H1 (cell line): ENCODE data around the gene MLN. TPM values are rescaled to one million over a fixed set of nuclear protein-coding genes. Genes with fewer than 3 reads are reported as not detected.

Experiments
- BCL11A ChIP-seq, 2 experiments: IDR thresholded peaks; one replicate each; pipeline ENCODE4 v1.6.1; 2011; ENCODE audit warnings: low read depth in 2 of 2, low read length in 2 of 2, mild to moderate bottlenecking in 2 of 2
- SP4 ChIP-seq: IDR thresholded peaks from 2 replicates; pipeline ENCODE4 v1.6.1; 2012; ENCODE audit warnings: low read length, inconsistent platforms
- TCF12 ChIP-seq: IDR thresholded peaks from 2 replicates; pipeline ENCODE4 v1.6.1; 2011; ENCODE audit warnings: low read depth, mild to moderate bottlenecking, low read length
- YY1 ChIP-seq: IDR thresholded peaks from 2 replicates; pipeline ENCODE4 v1.6.1; 2011; ENCODE audit warnings: low read depth, mild to moderate bottlenecking, low read length
- polyA plus RNA-seq, 7 experiments: library from polyadenylated mRNA; depleted of rRNA in 3 of 7; stranded (reverse) in 5 of 7; unstranded in 2 of 7; fragments of >200 nt in 5 of 7; fragments of 200-250 nt in 2 of 7; gene quantifications; 1 replicate in 5 of 7; 2 replicates in 1 of 7; 4 replicates in 1 of 7; pipeline versions ENCODE4 v1.2.1 to v1.2.3, GENCODE V29; 2011 to 2013; ENCODE audit warnings: missing spikeins in 2 of 7, mixed read lengths in 2 of 7
- total RNA-seq: library from RNA; stranded (reverse); fragmentation: NEBNext Ultra II Directional; extraction: Animal tissue kit (Norgen Biotek cat#: 25700); gene quantifications from 2 replicates; pipeline ENCODE4 v1.2.1, GENCODE V29; 2021

Gene MLN
- total and polyA plus RNA-seq, 2 of the 8 experiments (the other 6 are each of a cell fraction or from before 2014, with no cell fraction given): not detected

DNA sequence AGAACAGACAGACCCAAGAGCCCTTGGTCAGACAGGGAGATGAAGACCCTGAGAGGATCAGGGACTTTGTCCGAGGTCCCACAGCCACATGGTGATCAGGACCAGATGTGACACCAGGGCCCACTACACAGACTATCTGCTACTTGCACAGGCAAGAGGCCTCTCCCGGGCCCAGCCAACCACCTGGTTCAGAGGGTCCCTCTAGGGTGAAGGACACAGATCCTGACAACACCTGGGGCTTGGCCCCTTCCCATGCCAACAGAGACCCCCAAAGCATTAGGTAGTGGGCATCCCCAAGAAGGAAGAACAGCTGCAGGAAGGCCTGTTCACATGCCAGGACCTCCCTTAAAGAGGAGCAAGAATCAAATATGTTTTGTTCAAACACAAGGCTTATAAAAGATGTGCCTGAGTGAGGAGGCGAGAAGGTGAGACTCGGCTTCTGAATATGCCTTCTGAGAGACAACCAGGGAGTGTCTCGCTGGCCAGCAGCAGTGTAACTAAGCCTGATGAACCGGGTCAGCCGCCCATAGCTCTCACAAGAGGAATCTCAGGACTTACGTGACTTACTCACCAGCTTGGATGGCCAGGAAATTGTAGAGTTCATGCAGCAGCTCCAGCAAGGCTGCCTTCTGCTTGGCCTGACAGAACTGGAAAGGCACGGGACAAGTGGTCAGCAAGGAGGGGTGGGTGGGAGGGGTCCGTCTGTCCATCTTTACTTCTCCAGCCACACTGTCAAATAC lies 19.9 kb downstream of the MLN start (continued):
- no peak for TF ChIP-seq YY1
- TF ChIP-seq SP4: no peak
- no peak for TF ChIP-seq TCF12
- no peak for TF ChIP-seq BCL11A (IDR thresholded peaks at IDR 0.05; ENCODE audit: low read depth in 2 of 2, low read length in 2 of 2)
- TF ChIP-seq, all 59 proteins: peak for 0
